NOMO-1 treated with dmso at 0.1 percent for 144 hours (cell line): ENCODE measurements around the gene BTNL8.

Experiments used
- DNase-seq: peaks from one replicate; lab custom pipeline; 2025; ENCODE audit not compliant: unreplicated experiment; lab: John Stamatoyannopoulos, UW

Gene BTNL8

DNA sequence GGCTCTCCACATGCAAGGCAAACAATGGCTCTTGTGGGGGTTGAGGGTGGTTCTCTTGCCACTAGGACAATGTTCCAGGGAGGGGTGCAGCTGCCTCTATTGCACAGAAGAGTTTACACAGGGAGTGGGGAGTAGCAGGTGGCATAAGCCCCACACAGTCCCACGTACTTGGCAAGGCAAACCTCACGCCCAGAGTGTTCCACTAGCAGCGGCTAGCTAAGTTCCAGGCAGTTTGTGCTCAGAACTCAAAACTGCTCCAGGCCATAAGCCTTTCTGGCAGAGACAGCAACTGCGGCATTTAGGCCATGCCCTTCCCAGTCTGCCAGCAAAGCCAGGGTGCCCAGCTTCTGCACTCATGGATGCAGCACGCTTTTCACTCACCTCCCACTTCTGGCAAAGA lies 60.7 kb downstream of the BTNL8 start:
- no peak for DNase-seq

DNA sequence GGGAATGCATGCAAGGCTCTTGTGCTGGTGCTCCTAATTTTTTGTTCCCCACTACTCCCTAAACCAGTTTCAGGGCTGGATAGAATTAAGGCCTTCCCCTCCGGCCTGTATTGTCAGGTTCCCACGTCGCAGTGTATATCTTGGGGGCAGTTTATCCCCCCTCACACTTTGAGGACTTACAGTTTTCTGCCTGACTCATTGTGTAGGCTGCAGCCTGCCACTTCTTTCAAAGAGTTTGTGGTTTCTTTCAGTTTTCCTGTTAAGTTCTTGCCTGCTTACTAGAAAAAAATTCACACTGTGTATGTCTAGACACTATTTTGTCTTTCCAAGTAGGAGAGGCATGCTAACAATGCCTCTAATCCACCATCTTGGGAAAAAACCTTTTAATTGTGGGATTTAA lies 61.2 kb downstream of the BTNL8 start:
- DNase-seq, result no peak

DNA sequence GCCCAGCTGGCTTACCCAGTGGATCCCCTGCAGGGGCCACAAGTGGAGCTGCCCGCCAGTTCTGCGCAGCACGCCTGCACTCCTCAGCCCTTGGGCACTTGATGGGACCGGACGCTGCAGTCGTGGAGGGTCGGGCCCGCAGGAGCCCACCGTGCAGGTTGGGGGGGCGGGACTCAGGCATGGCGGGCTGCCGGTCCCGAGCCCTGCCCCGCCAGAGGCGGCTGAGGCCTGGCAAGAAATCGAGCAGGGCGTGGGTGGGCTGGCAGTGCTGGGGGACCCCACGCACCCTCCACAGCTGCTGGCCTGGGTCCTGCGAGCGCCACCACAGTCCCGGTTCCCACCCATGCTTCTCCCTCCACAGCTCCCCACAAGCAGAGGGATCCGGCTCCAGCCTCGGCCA lies 70.4 kb downstream of the BTNL8 start:
- DNase-seq, result no peak

DNA sequence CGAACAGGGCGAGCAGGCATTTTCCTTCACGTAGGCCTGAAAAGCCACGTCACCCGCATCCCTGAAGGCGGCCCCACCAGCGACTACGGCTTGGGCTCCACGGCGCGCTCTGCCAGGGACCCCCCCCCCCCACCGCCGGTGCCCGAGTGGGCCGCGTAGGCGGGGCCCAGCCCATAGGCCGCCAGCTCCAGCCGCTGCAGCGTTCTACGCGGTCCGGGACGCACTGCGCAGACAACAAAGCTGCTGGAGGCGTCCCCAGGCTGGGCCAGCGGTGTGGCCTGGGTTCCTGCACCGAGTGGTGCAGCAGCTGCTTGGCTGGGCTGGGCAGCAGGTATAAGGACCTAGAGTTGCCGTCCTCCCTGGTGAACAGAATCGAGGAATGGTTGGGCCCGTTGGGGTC lies 71.4 kb downstream of the BTNL8 start:
- DNase-seq, result no peak

DNA sequence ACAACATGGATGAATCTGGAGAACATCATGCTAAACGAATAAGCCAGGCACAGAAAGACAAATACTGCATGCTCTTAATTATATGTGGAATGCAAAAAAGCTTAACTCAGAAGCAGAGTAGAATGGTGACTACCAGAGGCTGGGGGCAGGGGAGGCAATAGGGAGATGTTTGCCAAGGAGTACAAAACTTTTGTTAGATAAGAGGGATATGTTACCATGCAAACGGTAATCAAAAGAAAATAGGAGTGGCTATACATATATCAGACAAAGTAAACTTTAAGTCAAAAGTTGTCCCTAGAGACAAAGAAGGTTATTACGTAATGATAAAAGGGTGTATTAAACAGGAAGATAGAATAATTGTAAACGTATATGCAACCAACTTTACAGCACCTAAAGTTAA lies 71.9 kb downstream of the BTNL8 start:
- DNase-seq, result no peak

DNA sequence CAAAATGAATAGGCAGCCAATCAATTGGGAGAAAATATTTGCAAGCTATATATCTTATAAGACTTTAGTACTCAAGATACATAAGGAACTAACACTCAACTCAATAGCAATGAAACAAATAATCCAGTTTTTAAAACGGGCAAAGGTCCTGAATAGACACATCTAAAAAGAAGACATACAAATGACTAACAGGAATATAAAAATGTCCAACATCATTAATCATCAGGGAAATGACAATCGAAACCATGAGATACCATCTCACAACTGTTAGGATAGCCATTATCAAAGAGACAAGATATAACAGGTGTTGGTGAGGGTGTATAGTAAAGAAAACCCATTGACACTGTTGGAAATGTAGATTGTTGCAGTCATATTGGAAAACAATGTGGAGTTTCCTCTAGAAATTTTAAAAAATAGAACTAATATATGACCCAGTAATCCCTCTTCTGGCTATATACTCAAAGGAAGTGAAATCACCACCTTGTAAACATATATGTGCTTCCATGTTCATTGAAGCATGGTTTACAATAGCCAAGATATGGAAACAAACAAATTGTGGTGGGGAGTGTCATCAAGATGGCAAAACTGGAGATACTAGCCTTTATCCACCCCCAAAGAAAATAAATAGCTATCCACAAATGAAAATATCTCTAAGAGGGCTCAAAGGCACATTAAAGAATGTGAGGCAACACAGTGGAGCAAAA lies 75.8 kb downstream of the BTNL8 start:
- DNase-seq, result no peak

DNA sequence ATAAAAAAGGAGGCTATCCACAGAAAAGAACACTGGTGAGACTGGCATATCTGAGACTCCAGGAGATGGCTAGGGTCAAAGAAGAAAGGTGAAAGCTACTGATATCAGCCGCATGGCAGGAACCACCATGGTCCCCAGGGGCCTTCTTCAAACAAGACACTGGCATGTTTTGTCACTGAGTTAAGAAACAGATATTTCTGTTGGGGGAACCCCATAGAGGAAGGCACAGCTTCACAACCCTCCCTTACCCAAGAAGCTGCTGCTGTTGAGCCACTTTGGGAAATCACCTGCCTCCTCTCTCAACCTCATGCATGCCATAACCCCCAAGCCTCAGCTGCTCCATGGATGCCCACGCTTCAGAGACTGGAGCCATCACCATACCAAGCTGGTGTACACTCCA lies 76.4 kb downstream of the BTNL8 start:
- no peak for DNase-seq

DNA sequence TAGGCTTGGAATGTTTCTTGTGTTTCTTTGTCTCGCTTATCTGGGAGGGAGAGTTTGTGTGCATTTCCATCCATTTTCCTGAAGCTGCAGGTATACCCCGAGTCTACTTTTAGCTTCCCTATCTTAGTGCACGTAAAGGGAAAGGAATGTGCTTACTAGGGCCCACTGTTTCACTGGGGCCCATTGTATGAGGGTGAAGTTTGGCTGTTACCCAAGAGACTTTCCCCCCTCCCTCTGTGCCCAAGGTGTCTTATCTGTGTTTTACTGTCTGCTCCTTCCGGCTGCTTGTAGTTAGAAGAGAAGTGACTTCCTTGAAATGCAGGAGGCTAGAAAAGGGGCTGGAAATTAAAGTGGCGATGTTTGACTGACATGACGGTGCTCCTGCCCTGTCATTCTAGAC lies 77.6 kb downstream of the BTNL8 start:
- DNase-seq, result no peak

DNA sequence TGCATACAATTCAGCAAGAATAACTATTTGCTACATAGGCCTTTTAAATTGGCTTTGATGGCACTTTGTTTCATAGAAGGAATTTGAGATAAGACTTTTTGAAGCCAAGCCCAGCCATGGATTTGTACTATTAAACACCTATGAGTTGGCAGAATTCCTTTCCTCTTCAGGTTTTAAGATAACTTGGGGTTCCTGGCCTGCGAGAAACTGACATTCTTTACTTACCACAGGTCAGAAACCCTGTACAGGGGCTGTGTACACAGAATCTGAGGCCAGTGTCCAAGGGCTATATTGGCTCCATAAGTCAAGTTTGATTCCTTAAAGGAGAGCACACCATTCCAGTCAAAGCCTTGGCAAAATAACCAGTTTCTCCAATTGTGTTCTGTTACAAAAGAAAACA lies 78.9 kb downstream of the BTNL8 start:
- DNase-seq, result no peak

DNA sequence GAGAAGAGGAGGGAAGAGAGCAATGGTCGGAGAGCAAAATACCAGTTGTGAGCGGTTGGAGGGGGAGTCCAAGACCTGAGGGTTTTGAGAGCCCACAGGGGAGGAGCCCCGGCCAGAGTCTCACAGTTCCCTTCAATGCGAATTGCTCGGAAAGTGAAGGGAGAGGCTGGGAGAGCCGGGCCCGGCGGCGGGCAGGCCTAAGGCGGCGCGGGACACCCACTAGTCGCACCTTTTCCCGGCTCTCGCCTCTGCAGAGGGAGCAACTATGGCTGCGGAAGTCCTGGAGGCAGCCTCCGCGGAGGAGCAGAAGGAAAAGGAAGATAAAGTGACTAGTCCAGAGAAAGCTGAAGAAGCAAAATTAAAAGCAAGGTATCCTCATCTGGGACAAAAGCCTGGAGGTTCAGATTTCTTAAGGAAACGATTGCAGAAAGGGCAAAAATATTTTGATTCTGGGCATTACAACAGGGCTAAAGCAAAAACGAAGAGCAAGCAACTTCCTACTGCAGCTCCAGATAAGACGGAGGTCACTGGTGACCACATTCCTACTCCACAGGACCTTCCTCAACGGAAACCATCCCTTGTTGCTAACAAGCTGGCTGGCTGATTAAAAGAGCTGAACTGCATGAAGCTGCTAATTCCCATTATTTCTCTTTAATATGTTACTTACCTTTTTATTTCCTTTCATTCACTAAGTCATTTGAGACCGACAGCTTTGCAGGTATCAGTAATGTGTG lies 83.2 kb downstream of the BTNL8 start:
- DNase-seq, result no peak

DNA sequence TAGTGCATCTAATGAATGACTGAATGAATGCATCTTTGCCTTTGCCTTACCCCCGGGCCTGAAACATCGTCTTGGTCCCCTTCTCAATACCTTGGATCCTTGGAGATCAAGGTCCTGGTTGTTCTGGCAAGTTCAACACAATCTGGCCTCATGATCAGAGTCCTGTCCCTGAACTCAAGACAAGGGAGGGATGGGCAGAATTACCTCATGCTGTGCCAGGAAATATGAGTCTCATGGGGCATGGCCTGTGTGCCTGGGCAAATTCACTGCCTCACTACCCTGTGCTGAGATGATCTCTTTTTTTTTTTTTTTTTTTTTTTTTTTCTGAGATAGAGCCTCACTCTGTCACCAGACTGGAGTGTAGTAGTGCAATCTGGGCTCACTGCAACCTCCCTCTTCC lies 89.1 kb downstream of the BTNL8 start:
- no peak for DNase-seq

DNA sequence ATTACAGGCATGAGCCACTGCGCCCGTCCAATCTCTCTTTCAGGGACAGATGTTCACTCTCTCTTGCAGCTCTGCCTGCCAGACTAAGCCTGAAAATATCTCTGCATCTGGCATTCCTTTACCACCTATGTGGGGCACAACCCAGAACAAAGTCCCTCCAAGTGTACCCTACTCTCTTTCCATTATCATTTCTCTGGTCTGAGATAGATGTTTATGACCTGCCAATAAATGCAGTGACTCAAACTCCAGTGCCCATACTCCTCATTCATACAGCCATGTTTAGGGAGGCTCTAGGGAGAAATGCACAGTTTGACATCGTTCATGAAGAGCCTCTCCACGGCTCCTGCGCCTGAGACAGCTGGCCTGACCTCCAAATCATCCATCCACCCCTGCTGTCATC lies 89.6 kb downstream of the BTNL8 start, which contains the start of gene BTNL3:
TSS of gene BTNL3 (plus strand) at position 255 of the 400 bp plus-strand sequence. CDS start 183 bp downstream, outside the sequence.
- no peak for DNase-seq

DNA sequence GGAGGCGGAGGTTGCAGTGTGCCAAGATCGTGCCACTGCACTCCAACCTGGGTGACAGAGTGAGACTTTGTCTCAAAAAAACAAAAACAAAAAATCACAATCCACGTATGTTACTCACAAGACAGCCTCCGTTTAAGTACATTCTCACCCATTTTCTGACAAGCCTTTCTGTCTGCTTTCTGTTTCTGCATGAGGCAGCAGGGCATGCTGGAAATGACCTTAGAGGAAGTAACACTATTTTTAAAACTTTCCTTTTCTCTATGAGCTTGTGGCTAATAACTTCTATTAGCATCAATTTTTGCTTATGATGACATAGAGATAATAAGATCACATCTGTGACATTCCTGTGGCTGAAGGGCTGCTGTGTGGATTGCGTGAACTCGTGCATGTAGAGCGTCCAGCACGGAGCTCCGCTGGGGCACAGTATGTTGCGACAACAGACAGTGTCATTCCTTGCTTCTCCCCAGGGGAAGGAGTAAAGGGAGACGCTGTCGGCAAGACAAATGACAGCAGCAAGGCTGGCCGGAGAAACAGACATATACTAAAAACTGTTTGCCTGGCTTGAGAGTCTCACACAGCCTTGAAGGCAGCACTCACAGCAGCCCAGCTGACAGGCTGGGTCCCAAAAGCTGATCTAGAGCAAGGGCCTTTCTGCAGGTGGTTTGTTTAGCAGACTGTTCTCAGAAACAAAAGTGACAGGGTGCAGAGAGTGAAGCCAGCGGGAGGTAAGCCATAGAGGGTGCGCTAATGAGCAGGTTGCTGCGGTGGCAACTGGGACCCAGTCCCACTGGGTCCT lies 91.3 kb downstream of the BTNL8 start:
- DNase-seq, result no peak

DNA sequence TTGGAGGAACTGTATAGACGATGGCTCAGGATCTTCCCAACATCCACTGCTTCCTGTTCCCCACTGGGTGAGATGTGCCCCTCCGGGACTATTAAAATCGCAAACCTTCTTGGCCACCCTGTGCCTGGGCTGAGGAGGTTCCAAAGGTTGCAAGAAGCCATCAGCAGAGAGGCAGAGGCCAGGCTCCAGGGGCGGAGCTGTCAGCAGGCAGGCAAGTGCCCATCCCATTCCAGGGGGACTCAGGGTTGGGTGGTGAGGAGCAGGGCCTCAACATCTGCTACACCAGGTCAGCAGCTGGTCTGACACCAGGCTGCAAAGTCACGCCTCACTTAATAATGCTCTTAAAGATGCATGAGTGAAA lies 91.9 kb downstream of the BTNL8 start:
- no peak for DNase-seq
